ENCODE results near the gene TMC1. TPM values are rescaled to one million over a fixed set of nuclear protein-coding genes. Genes with fewer than 3 reads are reported as not detected.

TMC1 gene
- total RNA-seq, 1 experiment from 2014 or later, result not detected

DNA sequence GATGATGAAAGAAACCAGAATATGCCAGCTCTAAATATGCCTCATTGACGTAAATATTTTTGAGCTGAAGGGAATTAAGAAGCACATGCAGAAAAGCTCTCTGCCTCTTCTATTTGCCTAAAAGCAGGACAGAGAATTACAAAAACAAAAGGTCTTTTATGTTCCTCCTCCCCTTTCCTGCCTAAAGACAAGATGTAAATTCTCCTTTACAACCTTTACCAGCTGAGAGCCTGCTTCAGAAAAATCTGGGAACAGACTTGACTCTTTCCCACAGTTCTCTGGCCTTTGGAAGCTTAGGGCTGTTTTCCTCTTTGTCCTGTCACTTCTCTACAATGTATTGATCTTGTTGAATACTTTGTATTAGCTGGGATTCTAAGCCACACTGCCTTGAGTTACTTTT, 199.7 kb downstream of the TMC1 start:
- TF ChIP-seq CTCF (IDR thresholded peaks at IDR 0.05; ENCODE audit: unreplicated experiment), result no peak
- H3K27me3 Mint-ChIP-seq (ENCODE audit: insufficient read depth, unreplicated experiment), result no peaks in the 10 kb centered on the region
- no peaks in the 10 kb centered on the region for H3K9me3 Mint-ChIP-seq (ENCODE audit: unreplicated experiment)
- BruUV-seq (replicated peaks), result no TSS peak
- H3K27ac Mint-ChIP-seq (ENCODE audit: low read depth, unreplicated experiment), result no peak overlapping the region
- no peak overlapping the region for H3K4me3 Mint-ChIP-seq (ENCODE audit: unreplicated experiment)
- CTCF ChIA-PET, result interaction anchor here (0.5 to 1.3 kb wide), 3 partner anchors 46 to 534 kb away, joined by 3 to 4 read pairs (median 3); no protein-coding TSS in a partner anchor
- no peaks in the 10 kb centered on the region for H3K36me3 Mint-ChIP-seq (ENCODE audit: insufficient read depth, unreplicated experiment)
- no peak for DNase-seq (ENCODE audit: unreplicated experiment)
- POLR2A ChIA-PET, result no interaction called here
- intact Hi-C loops (cut with micrococcal nuclease), result no loop called here
- H3K4me1 Mint-ChIP-seq (ENCODE audit: insufficient read depth, unreplicated experiment), result no peaks in the 10 kb centered on the region

DNA sequence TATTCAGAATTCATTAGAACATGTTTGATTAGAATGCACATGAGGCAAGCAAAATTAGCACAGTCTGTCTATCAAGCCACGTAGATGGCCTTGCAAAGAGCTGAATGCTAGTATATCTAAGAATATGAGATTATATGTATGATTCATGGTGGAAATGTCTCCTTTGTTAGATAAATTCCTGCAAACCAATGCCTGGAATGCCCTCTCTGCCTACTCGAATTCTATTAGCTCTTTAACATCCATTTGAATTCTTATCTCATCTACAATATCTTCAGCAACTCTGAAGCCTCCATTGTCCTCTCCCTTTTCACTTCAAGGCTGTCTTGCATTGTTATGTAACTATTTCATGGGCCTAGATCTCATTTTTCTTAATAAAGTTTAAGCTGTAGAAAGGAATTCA, 205.5 kb downstream of the TMC1 start:
- ChIA-PET POLR2A (no interaction called here), CTCF (interaction anchor here (0.5 to 1.2 kb wide), 2 partner anchors 11 to 439 kb away, joined by 3 read pairs; no protein-coding TSS in a partner anchor)
- no TSS peak for BruUV-seq (replicated peaks)
- no peaks in the 10 kb centered on the region for H3K4me1 Mint-ChIP-seq (ENCODE audit: insufficient read depth, unreplicated experiment)
- H3K9me3 Mint-ChIP-seq (ENCODE audit: unreplicated experiment), result no peaks in the 10 kb centered on the region
- intact Hi-C loops (cut with micrococcal nuclease), result no loop called here
- no peaks in the 10 kb centered on the region for H3K27me3 Mint-ChIP-seq (ENCODE audit: insufficient read depth, unreplicated experiment)
- H3K36me3 Mint-ChIP-seq (ENCODE audit: insufficient read depth, unreplicated experiment), result no peaks in the 10 kb centered on the region
- no peak overlapping the region for H3K4me3 Mint-ChIP-seq (ENCODE audit: unreplicated experiment)
- TF ChIP-seq CTCF (IDR thresholded peaks at IDR 0.05; ENCODE audit: unreplicated experiment), result no peak
- no peak for DNase-seq (ENCODE audit: unreplicated experiment)
- no peak overlapping the region for H3K27ac Mint-ChIP-seq (ENCODE audit: low read depth, unreplicated experiment)

DNA sequence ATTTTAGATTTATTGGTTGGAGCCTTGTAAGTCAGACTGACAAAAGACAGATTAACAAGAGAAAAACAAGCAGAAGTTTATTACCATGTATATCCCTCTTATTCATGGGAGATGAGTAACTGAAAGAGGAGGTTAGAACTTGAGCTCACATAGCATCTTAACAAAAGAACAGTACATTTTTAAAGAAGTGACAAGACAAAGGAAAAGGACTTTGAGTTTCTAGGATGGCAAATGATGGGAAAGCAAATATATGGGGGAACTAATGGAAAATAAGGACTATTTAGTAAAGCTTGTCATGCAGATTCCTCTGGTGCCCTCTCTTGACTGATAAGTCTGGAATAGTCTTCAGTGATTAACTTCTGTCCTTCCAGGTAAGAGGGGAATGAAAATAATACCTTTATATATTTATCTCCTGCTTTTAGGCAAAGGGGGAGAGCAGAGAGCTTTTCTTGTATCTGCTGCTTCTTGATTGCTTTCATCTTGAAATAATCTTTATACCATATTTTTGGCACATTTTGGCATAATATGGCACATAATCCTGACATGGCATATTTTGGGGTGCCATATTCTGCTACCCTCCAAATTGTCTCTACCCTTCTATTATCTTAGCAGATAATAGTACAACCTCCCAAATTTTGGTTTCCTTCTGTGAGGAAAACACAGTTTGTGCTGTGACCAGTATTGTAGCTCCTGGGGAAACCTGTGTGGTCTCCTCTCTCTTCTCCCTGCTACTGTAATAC, 206.8 kb downstream of the TMC1 start:
- H3K4me3 Mint-ChIP-seq (ENCODE audit: unreplicated experiment), result no peak overlapping the region
- CTCF ChIA-PET, result interaction anchor here (0.7 to 1.7 kb wide), 5 partner anchors 10 to 448 kb away, joined by 3 to 7 read pairs (median 3); no protein-coding TSS in a partner anchor
- POLR2A ChIA-PET, result interaction anchor here (0.6 to 1.2 kb wide), 2 partner anchors 14 to 900 kb away, joined by 3 read pairs; no protein-coding TSS in a partner anchor

More for the DNA sequence above, 206.8 kb downstream of the TMC1 start:
- Mint-ChIP-seq H3K9me3 (ENCODE audit: unreplicated experiment) (no peaks in the 10 kb centered on the region), H3K36me3 (ENCODE audit: insufficient read depth, unreplicated experiment) (no peaks in the 10 kb centered on the region), H3K4me1 (ENCODE audit: insufficient read depth, unreplicated experiment) (no peaks in the 10 kb centered on the region), H3K27me3 (ENCODE audit: insufficient read depth, unreplicated experiment) (no peaks in the 10 kb centered on the region), H3K27ac (ENCODE audit: low read depth, unreplicated experiment) (no peak overlapping the region)
- DNase-seq (ENCODE audit: unreplicated experiment), result no peak
- intact Hi-C loops (cut with micrococcal nuclease), result no loop called here
- no peak for TF ChIP-seq CTCF (IDR thresholded peaks at IDR 0.05; ENCODE audit: unreplicated experiment)
- no TSS peak for BruUV-seq (replicated peaks)
